Measurements from ENCODE around the gene GASK1B.

GASK1B gene

DNA sequence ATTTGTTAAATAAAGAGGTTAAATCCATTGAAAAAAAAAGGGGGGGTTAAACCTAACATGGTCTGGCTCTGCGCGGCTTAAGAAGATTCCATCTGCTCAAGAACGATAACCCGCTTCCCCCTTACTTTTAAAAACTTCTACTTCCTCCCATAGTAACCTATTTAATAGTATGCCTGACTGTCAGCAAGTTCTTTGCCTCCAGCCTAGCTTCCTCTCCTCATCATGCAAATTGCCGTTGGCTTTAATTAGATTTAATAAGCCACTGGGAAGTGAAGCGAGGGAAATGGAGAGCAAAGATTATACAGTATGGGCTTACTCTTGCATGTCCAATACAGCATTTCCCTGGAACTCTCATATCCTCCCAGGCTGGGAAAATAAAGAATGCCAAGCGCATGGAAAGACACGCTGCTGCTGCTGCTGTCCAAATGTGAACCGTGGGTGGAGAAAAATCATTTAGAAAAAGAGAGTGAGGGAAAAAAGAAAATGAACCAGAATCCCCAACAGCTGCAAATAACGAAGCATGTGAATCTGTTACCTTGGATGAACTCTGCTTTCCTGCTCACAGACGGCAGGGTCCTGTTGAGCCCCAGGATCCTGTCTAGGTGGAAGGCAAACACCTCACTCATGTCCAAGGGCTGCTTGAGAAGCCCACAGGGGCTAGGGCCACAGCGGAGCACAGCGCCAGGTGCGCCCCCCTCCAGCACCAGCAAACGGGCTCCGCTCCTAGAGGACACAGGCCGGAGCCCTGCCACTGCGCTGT, 2.7 kb downstream of the GASK1B start:
- TF ChIP-seq ZFX (IDR thresholded peaks at IDR 0.05): no peak
- TF ChIP-seq, protein P1, sequence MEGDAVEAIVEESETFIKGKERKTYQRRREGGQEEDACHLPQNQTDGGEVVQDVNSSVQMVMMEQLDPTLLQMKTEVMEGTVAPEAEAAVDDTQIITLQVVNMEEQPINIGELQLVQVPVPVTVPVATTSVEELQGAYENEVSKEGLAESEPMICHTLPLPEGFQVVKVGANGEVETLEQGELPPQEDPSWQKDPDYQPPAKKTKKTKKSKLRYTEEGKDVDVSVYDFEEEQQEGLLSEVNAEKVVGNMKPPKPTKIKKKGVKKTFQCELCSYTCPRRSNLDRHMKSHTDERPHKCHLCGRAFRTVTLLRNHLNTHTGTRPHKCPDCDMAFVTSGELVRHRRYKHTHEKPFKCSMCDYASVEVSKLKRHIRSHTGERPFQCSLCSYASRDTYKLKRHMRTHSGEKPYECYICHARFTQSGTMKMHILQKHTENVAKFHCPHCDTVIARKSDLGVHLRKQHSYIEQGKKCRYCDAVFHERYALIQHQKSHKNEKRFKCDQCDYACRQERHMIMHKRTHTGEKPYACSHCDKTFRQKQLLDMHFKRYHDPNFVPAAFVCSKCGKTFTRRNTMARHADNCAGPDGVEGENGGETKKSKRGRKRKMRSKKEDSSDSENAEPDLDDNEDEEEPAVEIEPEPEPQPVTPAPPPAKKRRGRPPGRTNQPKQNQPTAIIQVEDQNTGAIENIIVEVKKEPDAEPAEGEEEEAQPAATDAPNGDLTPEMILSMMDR (conservative IDR thresholded peaks at IDR 0.05): no peak
- peak overlapping the region; percentile 39; the same call in 1 of the 2 replicates for H3K27ac ChIP-seq

DNA sequence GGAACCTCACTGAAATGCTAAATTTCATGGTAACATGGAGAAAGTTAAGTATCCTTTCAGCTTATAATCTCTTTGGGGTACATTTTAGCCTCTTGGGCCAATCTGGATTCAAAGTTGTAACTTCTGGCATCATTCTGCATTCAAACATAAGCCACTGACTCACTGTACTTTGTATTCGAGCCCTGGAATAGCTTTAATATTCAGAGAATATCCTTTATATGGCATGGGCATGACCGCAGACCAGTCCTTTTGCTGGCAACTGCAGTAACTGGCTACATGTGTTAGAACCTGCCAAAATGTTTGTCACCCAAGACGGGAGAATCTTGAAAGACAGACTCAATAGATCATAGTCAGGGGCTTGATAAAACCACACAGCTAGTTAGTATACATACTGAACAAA, 3.3 kb downstream of the GASK1B start:
- no peak overlapping the region for H3K27ac ChIP-seq
- TF ChIP-seq, protein P1 (conservative IDR thresholded peaks at IDR 0.05): no peak
- TF ChIP-seq ZFX (IDR thresholded peaks at IDR 0.05): no peak

DNA sequence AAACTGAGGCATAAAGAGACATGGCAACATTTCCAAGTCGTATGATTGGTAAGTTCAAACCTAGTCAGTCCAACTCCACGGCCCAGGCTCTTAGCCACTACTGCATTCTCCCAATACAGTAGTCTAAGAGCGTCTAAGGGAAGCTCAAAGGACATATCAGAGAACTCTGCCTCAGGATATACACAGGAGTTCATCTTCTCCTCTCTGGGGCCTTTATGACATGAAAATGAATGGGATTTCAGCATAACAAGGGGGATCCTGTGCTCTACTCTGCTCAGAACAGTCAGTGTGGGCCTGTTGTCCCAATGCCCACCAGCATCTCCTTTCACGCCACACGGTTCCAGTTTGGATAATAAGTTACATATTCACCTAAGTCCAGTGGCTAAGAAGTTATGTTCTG, 4.2 kb downstream of the GASK1B start:
- H3K27ac ChIP-seq: no peak overlapping the region
- no peak for TF ChIP-seq ZFX (IDR thresholded peaks at IDR 0.05)
- TF ChIP-seq, protein P1 (conservative IDR thresholded peaks at IDR 0.05): no peak

DNA sequence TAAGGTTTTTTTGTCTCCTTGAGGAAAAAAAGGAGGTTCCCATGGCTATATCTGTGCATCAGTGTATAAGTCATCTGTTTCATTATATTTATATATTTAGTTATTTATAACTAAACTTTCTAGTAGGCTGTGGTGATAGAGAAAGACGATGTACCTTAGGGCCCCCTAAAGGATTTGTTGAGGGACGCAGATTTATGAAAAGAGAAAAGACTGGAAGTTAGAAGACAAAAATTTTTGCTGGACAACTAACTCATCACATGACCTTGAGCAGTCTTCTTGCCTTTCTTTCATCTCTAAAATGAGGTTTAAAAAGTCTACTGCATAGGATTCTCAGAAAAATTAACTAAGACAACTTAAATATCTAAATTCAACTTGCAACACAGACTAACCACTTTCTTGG, 6.1 kb downstream of the GASK1B start:
- H3K27ac ChIP-seq: no peak overlapping the region
- no peak for TF ChIP-seq ZFX (IDR thresholded peaks at IDR 0.05)
- TF ChIP-seq, protein P1 (conservative IDR thresholded peaks at IDR 0.05): no peak

DNA sequence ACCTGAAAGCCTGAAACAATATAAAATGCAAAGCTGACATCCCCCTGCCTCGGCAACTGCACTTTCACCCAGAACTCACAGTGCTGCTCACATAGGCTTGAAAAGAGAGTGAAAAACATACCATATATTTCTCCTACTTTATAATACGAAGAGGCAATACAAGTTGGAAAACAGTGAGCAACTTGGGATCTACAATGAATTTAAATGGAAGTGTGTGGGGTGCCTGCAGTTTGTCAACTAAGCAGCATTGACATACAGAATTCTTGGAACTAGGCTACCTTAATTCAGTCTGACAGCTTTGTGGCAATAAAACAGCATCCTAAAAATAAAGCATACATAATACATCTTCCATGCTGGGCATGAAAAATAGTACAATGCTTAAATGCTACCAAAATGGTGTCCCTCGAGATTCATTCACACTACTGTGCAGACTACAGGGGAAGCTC, 8.0 kb downstream of the GASK1B start:
- TF ChIP-seq, protein P1 (conservative IDR thresholded peaks at IDR 0.05): no peak
- TF ChIP-seq ZFX (IDR thresholded peaks at IDR 0.05): no peak
- no peak overlapping the region for H3K27ac ChIP-seq

DNA sequence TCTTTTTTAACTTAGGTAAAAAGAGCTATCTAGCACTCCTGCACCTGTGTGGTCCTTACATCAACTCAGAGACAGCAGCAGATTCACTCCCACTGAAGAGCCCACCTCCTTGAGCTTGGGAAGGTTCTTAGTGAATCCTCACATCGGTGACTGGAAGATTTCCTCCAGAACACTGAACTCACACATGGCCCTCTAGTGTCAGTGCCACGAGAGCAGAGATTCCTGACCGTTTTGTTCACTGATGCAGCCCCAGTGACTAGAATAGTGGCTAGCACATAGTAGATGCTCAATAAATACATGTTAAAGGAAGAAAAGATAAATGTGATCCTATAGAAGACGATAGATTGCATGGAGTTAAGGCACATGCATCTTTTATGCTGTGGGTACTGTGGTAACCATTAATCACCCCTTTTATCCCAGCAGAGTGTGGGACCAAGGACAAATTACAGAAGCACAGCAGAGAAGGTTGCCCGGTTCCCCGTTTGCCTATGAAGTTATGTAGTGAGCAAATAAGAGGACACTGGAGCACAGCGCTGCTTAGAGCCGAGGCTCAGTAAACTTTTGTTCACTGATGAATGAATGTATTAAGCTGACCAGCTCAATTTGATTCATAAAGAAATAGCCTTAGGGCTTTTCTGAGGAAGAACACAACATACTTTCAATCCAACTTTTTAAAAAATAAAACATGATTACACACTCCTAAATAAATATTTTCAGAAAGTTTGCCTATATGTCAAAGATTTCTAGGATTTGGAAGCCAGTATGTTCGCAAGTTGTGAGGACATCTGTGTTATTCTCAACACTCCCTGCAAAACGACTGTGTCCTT, 8.7 kb downstream of the GASK1B start:
- H3K27ac ChIP-seq: no peak overlapping the region
- TF ChIP-seq ZFX (IDR thresholded peaks at IDR 0.05): no peak
- TF ChIP-seq, protein P1 (conservative IDR thresholded peaks at IDR 0.05): no peak

DNA sequence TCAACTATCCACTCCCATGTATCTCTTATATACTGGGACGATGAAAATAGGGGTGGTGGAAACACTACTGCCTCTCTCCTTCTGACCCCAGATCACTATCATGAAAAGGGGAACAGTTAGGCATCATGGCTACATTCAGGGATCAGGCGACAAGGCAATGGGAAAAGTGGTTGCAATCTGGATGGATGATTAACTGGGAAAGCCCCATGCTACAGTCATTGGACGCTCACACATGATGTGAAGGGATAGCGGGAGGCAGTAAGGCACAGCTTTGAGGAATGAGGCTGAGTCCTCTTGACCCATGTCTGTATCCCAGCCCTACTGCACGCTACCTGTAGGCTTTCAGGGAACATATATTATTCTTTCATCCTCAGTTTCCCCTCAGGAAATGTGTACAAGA, 10.2 kb downstream of the GASK1B start:
- TF ChIP-seq, protein P1 (conservative IDR thresholded peaks at IDR 0.05): no peak
- TF ChIP-seq ZFX (IDR thresholded peaks at IDR 0.05): no peak
- H3K27ac ChIP-seq: no peak overlapping the region

All from C4-2B (cell line).